ENCODE results near the gene PDE1A.

DNA sequence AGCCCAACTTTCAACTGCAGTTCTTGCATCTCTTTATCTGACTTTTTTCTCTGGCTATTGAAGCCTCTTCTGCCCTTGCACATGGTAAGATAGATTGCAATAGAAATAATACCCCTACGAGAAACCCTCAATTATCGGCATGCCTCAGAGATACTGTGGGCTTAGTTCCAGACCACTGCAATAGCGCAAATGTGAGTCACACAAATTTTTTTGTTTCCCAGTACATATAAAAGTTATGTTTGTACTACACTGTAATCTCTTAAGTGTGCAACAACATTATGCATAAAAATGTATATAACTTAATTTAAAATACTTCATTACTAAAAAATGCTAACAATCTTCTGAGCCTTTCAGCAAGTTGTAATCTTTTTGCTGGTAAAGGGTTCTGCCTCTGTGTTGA lies 124.7 kb downstream of the PDE1A start:
- TF ChIP-seq CTCF (IDR thresholded peaks at IDR 0.05) (no peak), POLR2A (IDR thresholded peaks at IDR 0.05) (no peak)
